CD4-positive, alpha-beta T cell treated with Interferon gamma for 1 hour (primary cell): ENCODE data around the gene C10orf67.
"Not testable (repeated sequence)": the region's sequence is repeated elsewhere in the genome, so short reads cannot be mapped to it uniquely, and the experiment has no call there.

Experiments
- DNase-seq: peaks from one replicate; pipeline ENCODE4 v3.0.0-alpha.2; 2020

C10orf67 gene

DNA sequence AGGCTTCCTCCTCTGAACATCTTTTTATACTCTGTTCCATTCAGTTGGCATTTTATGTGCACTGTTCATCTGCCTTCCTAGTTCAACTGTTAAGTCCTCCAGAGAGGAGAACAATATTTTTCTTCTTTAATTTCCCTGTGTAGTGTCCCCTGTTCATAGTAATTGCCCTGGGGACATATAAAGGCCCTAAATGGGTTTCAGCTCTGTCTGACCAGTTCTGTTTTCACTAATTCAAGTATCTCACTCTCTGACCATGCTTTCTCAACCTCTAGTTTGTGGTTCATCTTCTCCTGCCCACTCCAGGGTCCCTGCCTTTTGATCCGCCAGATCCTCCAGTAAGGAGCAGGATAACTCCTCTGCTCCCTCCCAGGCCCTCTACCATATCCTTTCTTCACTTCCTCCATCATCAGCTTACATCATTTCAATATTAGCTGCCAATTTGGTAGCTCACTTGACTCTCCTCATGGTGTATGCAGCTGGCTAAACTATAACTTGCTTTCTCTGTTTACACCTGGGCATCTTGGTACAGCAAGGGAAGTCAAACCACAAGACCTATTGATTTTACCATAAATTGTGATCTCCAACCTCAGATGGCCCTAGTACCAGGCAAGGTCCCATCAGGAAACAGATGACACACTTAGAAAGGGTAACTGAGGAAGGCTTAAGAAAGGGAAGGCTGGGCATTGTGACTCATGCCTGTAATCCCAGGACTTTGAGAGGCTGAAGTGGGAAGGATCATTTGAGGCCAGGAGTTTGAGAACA is 17.7 kb upstream of the C10orf67 start:
- no peak for DNase-seq

DNA sequence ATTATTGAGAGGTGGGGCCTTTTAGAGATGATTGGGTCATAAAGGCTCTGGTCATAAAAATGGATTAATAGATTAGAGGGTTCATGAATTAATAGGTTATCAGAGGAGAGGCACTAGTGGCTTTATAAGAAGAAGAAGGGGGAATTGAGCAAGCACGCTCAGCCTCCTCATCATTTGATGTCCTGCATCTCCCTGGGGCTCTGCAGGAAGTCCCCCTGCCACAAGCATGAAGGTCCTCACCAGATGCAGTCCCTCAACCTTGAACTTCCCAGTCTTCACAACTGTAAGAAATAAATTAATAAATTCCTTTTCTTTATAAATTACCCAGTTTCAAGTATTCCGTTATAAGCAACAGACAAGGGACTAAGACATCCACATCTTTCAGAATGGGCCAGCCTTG is 17.1 kb upstream of the C10orf67 start:
- no peak for DNase-seq

DNA sequence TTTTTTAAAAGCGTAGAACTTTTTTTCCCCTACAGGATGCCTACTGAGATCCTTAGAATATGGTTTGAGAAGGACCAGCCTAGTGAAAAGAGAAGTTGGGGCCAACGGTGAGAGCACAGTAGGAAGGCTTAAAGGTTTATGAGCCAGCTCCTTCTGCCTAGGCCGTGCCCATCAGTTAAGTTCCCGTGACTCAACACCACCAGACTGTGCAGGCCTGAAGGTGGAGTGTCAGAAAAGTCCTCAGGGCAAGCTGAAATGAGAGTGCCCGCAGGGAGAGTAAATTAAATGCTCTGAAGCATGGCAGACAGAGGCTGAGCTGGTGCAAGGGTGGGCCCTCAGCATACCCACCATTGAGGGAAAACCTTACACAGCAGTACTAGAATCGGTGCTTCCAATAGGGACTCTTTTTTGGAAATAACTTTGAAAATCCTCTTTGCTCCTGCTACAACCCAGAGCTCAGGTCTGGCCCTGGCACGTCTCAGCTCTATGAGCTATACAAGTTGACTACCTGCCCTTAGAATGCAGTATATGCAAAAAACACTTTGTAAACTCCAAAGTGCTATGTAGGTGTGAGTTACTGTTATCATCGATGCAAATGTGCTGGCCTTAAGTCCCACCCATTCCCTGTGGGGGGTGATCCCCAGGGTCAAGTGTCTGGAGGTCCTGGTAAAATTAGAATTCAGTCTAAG is 15.2 kb upstream of the C10orf67 start:
- no peak for DNase-seq

DNA sequence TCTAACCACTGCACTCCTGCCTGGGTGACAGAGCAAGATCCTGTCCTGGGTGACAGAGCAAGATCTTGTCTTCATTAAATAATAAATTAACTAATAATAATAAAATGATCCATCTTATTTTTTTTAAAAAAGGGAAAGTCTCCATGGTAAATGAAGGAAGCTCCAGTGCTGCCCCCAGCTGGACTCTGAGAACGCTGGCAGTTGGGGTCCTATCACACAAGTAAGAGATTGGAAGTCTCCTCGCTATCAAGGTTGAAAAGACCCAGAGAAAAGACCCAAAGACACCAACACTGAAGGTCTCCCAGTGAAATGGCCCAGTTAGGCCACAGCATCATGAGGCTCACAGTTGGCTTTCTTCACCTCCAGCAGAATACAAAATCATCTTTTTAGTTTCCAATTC is 13.8 kb upstream of the C10orf67 start:
- DNase-seq: no peak

DNA sequence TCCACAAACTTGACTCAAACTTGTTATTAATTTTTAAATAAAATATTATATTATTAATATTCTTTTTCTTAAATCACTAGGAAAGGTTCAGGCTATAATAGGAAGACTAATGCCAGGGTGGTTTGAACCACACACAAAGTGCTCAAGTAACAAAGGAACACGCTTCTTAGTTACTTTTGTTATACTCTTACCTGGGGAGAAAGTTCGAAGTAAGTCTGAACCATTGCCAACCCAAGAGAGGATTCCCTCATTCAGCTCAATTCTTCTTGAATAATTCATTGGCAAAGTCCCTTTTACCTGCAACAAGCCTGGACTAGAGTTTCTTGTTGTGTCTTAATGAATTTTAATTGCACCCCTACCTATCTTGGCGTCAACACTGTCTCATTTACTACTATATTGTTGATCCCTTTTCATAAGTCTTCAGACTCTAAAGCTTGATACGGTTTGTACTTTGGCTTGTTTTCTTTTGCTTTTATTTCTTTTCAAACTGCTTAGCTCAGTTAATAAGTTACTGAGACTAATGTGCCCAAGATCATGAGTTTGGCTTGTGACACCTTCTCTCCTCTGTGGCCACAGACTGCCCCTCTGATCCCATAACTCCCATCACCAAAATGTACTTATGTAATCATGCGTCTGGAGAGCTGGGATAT is 10.2 kb upstream of the C10orf67 start:
- no peak for DNase-seq

DNA sequence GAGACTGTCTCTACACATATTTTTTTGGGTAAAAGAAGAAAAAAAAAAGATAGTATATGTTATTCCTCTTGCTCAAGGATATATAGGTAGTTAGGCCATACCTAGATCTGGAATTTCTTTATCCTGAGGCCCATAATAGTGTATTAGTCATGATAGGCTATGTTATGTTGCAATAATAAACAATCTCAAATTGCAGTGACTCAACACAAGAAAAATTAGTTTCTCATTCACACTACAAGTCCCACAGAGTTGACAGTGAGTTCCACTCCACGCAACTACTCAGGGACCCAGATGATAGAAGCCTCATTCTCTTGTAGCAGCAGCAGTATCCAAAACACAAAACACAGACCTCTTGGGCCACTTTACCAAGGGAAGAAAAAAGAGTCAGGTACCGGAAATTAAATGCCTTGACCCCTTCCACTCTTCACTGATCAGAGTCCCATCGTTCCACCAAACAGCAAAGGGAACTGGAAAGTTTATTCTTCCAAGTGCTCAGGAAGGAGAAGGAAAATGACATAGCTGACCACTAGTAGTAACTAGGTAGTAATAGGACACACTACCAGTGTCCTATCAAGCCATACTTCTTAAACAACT is 7.4 kb upstream of the C10orf67 start:
- no peak for DNase-seq

DNA sequence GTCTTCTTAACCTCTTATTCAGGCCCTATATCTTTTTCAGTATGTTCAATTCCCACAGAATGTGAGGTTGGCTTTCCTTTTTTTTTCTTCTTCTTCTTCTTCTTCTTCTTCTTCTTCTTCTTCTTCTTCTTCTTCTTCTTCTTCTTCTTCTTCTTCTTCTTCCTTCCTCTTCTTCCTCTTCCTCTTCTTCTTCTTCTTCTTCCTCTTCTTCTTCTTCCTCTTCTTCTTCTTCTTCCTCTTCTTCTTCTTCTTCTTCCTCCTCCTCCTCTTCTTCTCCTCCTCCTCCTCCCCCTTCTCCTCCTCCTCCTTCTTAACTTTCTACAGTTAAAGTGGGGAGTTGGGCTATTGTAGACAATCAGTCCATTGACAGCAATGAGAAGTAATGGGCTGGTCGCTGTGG is 6.1 kb upstream of the C10orf67 start:
- DNase-seq: not testable (repeated sequence)

DNA sequence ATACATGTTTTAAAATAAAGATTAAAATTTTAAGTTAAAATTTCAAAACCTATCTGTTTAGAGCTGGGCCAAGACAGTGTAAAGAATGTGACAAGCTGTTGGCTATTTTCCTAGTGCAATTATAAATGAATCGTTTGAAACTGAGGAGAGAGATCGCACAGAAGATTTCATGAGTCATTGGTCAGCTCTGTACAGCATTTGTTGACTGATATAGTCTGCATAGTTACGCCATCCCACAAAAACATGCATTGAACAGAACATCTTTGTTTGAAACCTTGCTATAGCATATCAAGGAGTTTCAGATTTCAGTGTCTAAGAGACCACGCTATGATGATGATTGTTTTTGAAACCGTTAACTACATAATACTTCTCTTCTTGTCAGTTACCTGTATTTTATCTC is 1.3 kb upstream of the C10orf67 start:
- no peak for DNase-seq

DNA sequence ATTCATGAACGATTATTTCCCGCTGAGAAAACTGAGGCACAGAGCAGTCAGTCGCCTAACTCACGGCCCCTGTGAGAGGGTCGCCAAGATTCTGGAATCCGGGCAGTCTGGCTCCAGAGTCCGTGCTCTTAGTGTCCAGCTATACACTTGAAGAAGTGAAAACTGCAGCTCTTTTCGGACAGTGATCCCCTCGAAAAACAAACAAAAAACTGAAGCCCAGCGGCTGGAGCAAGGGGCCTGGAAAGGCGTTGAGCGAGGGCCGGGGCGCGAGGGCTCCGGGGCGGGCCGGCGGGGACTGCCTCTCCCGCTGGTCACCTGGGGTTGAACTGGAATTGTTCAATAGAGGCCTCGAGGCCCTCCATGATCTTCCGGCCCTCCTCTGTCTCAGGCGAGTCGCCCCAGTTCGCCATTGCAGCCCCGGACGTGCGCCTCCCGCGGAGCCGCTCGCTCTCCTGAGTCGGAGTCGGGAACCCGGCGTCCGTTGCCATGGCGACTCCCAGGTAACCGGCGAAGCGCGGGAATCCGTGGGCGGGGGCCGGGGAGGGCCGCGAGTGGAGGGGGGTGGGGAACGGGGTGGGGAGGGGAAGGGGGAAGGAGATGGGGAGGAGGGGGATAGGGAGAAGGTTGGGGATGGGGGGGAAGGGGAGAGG is 881 bp downstream of the C10orf67 start:
- peak; percentile 5 for DNase-seq

DNA sequence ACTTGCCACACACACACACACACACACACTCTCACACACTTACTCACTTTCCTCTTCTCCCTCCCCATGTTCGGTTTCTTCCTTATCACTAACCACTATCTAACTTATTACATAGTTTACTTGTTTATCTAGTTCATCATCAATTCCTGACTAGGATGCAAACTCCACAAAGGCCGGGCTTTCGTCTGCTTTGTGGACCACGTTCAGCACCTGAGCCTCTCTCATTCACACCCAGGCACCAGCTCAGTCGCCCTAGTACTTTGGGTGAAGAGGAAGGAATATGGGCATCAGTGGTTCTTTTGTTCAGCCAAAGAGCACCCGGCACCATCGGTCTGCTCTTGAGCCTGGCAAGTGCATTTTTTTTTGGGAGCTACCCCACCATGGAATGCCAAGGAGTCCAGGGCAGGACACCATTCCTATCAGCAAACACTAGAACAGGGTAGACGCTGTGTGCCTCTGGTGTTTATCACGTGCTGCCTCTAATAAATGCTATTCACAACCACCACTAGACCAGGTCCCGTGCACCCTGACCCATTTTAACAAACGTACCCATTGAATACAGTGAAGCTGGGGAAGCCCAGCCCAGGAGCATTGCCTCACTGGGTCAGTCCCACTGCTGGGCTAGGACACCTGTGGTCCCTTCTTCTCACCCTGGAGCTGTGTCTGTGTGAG is 2.2 kb downstream of the C10orf67 start:
- DNase-seq: no peak

DNA sequence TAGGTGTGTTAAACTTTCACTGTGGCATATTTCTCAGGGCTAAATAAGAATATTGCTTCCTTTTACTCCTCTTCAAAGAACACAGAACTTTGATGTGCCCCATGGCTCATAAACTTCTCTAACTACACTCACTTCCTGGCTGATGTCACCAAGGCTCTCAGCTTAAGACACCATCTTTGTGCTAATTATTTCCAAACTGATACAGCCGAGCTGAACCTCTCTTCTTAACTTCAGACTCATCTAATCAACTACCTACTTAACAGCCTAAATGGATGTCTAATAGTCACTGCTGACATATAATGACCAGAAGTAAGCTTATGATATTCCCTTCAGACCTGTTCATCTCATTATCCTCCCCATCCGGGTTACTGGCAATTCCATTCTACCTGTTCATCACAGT is 3.6 kb downstream of the C10orf67 start:
- no peak for DNase-seq

DNA sequence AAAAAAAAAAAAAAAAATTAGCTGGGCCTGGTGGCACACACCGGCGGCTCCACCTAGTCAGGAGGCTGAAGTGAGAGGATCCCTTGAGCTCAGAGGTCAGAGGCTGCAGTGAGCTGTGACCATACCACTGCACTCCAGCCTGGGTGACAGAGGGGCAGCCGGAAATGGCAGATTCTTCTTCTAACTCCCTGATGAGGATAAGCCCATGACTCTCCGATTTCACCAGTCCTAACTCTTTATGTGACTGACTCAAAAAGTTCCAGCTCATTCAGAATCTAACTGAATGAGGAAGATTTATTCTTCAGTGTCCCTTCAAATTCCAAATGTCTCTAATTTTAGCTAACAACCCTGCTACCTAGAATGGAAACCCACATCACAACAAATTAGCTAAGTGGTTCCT is 4.2 kb downstream of the C10orf67 start:
- no peak for DNase-seq

DNA sequence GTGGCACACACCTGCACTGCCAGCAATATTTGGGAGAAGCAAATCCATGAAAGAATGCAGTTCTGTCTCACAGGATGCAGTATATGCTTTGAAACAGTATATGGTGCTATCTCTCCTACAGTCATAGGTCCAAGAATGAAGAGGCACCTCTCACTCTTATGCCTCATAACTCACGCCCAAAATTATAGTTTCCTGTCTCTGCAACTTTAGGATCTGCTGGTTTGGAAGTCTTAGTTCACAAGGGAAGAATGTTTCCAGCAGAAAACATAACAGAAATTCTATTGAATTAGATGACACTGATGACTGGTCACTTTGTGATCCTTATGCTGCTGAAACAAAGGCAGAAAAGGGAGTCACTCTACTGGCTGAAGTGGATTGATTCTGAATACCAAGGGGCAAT is 5.7 kb downstream of the C10orf67 start:
- no peak for DNase-seq

DNA sequence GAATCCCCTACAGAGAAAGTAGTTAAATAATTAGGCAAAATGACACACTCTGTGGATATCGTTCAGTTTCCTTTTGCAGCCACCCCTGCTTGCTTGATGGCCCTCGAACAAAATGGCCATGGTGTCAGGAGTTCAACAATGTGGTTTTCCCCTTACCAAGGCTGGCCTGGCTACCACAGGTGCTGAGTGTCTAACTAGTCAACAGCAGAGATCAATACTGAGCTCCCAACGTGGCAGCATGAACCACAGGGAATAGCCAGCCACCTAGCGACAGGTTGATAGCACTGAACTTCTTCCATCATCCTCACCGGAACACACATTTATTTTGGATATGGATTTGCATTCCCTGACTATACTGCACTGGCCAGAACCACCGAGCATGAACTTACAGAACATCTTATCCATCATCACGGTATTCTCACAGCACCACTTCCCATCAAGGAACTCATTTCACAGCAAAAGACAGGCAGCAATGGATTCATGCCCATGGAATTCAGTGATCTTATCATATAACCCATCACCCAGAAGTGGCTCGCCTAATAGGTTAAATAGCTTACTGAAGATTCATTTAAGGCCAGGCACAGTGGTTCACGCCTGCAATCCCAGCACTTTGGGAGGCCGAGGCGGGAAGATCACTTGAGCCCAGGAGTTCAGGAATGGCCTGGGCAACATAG is 6.3 kb downstream of the C10orf67 start:
- no peak for DNase-seq

DNA sequence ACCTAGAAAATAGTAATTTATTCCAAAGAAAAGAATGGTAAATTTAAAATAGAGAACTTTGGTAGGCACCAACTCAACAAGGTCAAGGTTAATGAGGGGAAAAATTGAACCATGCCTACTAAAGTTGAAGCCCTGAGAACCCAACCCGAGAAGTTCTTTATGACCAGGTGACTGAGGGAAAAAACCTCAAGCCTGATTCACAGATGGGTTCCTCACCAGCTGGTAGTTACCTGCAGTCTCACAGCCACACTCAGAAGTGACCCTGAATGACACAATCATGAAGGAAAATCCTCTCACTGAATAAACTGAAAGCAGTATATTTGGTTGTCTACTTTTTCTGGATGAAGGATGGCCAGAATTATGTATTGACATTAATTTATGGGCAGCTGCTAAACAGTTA is 7.0 kb downstream of the C10orf67 start:
- DNase-seq: no peak

DNA sequence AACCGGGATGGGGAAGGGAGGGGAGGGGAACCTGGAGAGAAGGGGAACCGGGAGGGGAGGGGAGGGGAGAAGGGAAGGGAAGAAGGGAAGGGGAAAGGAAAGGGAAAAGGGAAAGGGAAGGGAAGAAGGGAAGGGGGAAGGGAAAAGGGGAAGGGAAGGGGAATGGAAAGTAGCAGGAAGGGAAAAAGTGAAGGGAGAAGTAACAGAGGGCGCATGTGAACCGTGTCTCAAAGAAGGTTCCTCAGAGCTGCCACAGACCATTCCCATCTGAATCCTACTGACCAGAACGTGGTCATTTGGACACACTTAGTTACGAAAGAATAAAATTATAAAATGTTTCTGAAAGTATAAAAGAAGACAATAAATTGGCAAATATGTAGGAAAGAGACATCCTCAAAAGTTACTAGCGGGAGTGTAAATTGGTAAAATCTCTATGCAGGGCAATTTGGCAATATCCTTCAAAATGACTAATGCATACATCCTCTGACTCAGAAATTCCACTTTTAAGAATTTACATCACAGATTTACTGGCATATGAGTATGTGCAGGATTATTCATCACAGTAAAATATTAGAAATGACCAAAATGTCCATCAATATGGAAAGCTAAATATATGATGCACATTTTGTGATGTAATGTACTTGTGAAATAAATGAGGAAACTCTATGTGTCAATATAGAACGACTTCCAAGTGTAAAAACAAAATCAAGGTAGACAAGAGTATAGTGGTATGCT is 12.9 kb downstream of the C10orf67 start:
- DNase-seq: no peak

DNA sequence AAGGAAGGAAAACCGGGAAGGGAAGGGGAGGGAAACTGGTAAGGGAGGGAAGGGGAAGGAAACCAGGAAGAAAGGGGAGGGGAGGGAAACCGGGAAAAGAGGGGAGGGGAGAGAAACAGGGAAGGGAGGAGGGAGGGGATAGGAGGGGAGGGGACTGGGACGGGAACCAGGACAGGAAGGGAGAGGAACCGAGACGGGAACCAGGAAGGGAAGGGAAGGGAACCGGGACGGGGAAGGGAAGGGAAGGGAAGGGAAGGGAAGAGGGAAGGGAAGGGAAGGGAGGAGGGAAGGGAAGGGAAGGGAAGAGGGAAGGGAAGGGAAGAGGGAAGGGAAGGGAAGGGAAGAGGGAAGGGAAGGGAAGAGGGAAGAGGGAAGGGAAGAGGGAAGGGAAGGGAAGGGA is 13.6 kb downstream of the C10orf67 start:
- DNase-seq: no peak

DNA sequence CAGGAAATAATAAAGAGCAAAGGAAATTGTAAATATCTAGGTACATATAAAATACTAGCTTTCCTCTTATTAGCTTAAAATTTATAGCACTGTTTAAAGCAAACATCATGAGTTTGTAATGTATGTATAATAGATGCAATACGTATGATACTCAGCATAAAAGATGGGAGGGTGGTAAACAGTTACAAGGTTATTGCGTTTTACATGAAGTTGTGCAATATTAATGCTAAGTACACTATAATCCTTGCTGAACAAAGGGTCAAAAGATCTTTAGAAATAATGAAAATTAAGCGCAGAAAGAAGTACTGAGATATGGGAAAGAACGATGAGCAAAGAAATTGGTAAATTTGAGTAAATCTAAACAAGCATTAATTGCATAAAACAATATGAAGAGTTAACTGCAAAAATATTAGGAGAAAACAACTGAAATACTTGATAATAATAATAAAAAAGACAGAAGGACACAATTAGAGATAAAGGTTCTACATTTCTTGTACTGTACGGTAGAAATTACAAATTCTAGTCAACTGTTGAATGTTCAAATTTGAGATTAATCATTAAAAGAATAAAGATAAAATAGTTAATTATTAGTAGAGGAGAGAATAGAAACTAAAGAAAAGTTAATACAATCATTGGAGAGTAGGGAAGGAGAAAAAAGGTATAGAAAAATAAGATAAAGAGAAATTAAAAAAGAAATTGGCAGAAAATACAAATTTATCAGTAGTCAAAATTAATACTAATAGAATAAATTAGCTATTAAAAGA is 17.9 kb downstream of the C10orf67 start:
- no peak for DNase-seq

DNA sequence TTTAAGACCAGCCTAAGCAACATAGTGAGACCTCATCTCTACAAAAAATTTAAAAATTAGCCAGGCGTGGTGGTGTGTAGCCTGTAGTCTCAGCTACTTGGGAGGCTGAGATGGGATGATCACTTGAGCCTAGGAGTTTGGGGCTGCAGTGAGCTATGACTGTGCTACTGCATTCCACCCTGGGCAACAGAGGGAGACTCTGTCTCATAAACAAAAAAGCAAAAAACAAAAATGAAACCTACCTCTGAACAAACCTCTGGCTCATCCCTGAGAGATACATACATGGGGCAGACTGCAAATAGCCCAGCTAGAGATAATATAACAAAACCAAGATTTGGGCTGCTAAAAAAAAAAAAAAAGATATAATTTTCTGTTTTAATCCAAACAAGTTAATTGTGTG is 19.5 kb downstream of the C10orf67 start:
- no peak for DNase-seq

DNA sequence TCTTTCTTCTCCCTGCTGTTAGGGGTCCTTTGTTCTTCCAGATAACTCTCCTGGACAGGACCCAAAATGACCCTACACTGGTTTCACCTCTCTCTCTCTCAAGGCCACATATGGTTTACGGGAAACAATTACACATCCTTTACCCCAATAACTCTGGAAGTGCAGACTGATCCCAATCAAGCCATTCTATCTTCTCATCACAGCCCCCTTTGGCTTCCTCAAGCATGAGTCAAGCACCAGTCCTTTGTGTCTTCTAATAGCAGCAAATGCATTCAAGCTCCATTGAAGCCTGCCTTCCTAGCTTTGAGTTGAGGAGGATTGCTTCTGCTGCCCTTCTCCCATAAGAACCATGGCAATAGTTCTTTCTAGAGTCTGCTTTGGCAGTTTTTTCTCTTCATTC is 20.2 kb downstream of the C10orf67 start:
- no peak for DNase-seq

DNA sequence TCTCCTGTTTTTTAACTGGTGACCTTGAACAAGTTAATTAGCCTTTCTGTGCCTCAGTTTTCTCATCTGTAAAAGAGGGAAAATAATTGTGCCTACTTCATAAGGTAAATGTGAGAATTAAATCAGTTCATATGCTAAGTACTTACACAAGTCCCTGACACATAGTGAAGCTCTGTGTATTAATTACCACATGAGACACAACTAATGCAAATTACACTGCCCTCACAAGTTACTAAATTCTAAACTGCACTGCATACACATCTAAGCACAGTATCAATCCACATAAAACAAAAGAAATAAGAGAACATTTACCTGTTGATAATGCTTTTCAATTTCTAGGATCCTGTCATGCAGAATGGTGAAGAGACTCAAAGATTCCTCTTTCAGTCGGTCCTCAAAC is 22.5 kb downstream of the C10orf67 start:
- no peak for DNase-seq
